GM19099 (cell line): ENCODE results near the gene UPF2.

ENCODE experiments used
- POLR2A ChIP-seq: IDR thresholded peaks from 3 replicates; pipeline ENCODE4 v1.6.1; 2011; ENCODE audit warnings: low read depth; ENCODE audit not compliant: insufficient read length; ENCODE audit errors: extremely low read depth

The UPF2 gene

DNA sequence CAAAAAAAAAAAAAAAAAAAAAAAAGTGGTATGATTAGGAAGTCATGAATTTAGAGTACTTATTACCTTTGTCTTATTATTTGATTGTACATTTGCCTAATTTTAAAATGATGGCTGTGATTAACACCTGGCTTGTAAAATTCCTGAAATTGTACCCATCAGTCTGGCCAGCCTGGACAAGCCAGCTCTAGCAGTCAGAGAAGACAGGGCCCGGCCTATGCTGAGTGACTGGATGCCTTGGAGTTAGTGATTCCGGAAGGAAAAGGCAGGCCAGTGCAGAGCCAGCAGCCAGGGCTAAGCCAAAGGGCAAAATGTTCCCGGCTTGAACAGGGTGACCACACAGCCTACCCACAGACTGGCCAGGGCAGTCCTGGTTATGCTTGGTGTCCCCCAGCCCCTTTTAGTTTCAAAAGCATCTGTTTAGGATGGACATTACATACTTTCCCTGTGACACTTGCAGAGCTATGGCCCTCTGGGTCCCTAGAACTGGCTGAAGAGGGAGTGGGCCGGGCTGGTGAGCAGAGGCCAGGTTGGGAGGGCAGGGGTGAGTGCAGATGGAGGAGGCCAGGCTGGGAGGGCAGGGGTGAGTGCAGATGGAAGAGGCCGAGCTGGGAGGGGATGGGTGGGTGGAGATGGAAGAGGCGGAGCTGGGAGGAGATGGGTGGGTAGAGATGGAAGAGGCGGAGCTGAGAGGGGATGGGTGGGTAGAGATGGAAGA lies 157.7 kb downstream of the UPF2 start:
- TF ChIP-seq POLR2A, result no peak

GRCh38 chr10:11882646-11883375 lies 159.8 kb downstream of the UPF2 start:
- no peak for TF ChIP-seq POLR2A

DNA sequence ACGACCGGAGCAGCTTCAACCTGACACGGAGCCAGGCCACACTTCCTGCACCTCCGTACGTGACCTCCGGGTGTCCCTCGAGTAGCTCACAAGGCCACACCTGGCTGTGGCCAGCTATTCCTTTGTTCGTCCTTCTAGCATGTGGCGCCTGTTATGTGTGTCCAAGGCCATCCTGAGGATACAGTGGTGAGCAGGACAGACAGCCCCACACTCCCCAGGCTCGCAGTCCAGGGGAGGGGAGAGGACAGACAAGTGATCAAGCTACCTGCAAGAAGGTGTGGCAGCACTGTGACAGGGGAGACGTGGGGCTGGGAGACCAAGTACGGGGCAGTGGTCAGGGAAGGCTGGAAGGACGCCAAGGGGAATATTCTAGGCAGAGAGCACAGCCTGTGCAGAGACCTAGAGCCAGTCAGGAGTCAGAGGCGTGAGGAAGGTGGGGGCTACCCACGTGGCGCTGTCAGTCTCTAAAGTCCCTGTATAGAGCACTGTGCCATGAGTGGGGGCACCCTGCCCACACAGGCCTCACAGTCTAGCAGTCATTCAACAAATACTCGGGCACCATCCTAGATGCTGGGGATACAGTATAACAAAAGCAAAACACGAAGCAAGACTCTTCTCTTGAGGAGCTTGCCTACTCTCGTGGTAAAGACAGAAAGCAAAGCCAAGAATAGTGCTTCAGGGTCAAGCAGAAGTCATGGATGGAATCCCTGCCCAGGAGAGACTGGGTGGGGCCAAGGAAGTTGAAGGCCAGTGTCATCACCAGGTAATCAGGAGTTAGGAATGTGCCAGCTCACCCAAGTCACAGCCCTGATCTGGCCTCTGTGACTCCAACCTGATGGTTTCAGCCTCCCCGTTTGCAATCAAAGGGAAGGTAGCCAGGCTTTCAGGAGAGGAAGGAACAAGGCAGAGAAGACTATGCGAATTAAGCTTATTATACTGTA lies 160.9 kb downstream of the UPF2 start:
- TF ChIP-seq POLR2A, result no peak

- TF ChIP-seq POLR2A, result no peak
Observed at GRCh38 chr10:11881030-11881476, 161.6 kb downstream of the UPF2 start.

DNA sequence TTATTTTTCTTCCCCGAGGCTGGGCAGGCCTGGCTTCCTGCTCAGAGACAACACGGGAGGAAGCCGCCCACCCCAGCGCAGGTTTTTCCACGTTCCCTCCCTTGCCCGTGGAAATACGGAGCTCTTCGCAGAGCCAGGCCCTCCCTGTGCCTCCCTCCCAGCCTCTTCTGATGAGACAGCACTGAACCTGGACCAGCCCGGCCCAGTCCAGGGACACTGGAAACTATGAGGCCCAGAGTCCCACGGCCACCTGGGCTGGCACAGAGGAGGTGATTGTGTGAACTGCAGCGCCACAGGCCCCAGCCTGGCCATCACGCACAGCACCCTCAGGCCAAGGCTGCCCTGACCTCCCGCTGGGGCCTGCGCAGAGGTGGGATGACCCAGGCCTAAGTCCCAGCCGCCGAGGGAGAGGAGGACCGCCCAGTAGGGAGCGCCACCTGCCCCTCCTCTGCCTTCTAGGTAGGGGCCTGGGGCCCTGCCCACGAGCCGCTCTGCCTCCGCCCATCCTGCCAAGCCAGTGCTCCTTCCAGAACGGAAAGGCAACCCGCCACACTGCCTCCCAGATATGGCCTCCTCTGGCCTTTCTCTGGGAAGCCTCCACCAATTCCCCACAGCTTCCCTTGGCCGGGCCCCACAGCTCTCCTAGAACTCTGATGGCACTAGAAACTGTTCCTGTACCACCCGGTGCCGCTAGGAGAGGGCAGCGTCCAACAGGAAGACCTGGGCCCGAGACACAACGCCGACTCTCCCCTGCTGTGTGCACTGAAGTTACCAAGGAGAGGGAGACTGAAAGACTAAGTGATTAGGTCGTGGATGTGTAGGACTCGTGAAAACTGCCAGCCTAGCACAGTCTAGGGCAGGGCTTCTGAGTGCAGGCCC lies 162.2 kb downstream of the UPF2 start:
- no peak for TF ChIP-seq POLR2A

DNA sequence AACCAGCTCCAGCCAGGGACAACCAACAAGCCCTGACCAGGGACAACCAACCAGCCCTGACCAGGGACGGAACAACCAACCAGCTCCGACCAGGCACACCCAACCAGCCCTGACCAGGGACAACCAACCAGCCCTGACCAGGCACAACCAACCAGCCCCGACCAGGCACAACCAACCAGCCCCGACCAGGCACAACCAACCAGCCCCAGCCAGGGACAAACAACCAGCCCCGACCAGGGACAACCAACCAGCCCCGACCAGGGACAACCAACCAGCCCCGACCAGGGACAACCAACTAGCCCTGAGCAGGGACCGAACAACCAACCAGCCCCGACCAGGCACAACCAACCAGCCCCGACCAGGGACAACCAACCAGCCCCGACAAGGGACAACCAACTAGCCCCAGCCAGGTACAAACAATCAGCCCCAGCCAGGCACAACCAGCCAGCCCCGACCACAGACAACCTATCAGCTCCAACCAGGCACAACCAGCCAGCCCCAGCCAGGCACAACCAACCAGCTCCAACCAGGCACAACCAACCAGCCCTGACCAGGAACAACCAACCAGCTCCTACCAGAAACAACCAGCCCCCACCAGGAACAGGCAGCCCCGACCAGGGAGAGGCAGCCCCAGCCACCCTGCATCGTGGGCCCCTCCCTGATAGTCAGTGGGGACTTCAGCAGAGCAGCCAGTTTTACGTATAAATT lies 163.1 kb downstream of the UPF2 start:
- no peak for TF ChIP-seq POLR2A

DNA sequence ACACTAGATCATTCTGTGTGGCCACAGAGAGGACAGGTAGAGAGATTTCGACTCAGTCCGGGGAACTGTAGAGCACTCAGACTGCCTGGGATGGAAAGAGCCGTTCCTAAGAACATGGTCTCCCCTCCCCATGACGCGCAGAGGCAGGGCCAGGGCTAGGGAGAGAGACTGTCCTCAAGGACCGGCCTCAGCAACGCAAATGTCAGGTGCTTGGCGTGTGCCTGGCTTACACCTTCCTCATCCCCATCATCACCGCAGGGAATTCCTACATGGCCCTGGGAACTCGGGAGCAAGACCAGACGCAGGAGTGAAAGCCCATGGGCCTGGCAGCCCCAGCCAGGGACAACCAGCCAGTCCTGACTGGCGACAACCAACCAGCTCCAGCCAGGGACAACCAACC lies 163.8 kb downstream of the UPF2 start:
- no peak for TF ChIP-seq POLR2A

DNA sequence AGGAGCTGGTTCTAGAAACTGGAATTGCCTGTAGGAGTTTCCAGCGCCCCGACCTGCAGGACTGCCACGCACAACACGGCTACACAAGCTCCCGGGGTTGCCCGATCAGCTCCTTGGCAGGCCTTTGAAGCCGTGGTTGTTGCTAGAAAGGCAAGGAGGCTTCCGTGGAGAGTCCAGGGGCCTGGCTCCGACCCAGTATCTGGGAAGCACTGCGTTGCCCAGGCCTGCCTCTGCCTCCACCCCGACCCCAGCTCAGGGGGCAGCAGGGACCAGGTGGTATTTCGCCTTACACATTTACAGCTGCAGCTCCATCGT lies 165.1 kb downstream of the UPF2 start:
- TF ChIP-seq POLR2A, result no peak

DNA sequence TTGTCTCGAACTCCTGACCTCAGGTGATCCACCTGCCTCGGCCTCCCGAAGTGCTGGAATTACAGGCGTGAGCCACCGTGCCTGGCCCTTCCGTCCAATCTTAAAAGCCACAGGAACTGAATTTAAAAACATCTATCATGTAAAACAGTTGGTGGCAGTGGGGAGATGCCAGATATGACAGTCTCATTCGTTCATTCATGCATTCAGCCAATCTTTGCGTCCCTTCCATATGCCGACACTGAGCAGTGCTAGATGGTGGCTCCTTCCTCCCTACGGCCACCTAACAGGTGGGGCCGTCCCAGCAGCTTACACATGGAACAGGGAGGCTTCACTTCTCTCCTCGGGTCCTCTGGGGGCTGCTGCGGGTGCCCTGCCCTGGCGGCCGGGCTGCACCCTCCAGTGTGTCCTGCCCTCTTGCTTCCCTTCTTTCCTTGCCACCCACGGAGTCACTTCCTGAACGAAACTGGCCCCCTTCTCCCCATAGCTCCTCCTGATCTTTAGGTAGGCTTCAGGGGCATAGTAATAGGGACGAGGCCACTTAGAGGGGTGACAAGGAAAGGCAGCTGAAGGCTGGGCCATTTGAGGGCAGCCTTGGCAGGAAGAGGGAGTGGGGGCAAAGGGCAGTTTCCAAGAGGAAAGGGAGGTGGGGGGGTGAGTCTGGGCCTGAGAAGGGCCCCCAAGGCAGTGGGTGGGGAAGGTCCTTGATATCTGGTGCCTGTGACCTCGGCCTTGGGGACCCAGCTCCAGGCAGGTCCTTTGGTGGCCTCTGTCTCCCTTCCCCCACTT lies 165.6 kb downstream of the UPF2 start:
- no peak for TF ChIP-seq POLR2A

- TF ChIP-seq POLR2A, result no peak
Observed at GRCh38 chr10:11876324-11876723, 166.3 kb downstream of the UPF2 start.

DNA sequence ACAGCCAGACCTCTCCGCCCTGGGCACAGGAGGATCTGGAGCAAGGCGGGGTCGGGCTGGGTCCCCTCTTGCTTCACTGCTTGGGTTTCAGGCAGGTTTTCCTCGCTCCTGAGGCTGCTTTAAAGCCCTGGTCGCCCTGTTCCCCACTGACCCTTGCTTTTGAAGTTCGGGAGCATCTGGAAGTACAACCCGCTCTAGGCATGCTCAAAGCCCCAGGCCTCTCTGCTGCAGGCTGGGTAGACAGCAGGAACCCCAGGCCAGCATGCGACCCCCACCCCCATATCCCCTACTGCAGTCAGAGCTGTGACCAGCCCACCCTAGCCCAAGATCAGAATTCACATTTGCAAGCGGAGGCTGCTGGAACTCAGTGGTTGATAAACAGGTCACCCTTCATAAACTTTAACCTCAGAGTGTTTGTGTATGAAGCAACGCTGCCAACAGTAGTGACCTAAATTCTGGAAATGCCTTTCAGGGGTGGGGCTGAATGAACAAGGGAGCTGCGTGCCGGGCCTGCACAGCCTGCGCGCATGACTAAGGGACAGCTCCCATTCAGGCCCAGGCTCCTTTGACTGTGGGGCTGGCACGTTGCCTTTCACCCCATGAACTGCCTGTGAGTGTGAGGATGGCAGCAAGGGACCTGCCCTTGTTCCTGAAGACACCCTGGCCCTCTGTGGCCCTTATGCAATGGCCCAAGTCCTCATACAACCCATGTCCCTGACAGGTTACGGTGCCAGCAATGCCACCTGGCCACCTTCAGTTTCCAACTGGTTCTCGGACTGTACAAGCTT lies 166.9 kb downstream of the UPF2 start:
- TF ChIP-seq POLR2A, result no peak
